Smooth muscle cell (in vitro differentiated cells): ENCODE results near the gene DNAJB4. TPM values are rescaled to one million over a fixed set of nuclear protein-coding genes. Genes with fewer than 3 reads are reported as not detected.
A peak's percentile ranks its signal among the peaks of the same experiment; 100 is the strongest.
"Not testable (repeated sequence)": the region's sequence is repeated elsewhere in the genome, so short reads cannot be mapped to it uniquely, and the experiment has no call there.

Experiments used
- DNase-seq: peaks from one replicate; lab custom pipeline; 2025; ENCODE audit not compliant: unreplicated experiment; lab: John Stamatoyannopoulos, UW
- H2AFZ ChIP-seq: fragments of 200-600 bp; sonication (generic); 2 replicates; pipeline ENCODE4 v1.6.0; 2016; ENCODE audit warnings: antibody characterized with exemption, low read depth, mild to moderate bottlenecking
- H3F3A ChIP-seq: fragments of 200-600 bp; sonication (generic); 2 replicates; pipeline ENCODE4 v1.6.0; 2017; ENCODE audit warnings: antibody characterized with exemption, low read depth
- H3K27ac ChIP-seq: fragments of 200-600 bp; sonication (generic); 2 replicates; pipeline ENCODE4 v1.5.1; 2016; ENCODE audit warnings: low read depth, mild to moderate bottlenecking
- H3K27me3 ChIP-seq: fragments of 200-600 bp; sonication (generic); 2 replicates; pipeline ENCODE4 v1.6.1; 2016; ENCODE audit warnings: low read depth, mild to moderate bottlenecking
- H3K36me3 ChIP-seq: fragments of 200-600 bp; sonication (generic); 2 replicates; pipeline ENCODE4 v1.5.1; 2016; ENCODE audit warnings: low read depth
- H3K4me1 ChIP-seq: fragments of 200-600 bp; sonication (generic); 2 replicates; pipeline ENCODE4 v1.5.1; 2016; ENCODE audit warnings: low read depth
- H3K4me2 ChIP-seq: fragments of 200-600 bp; sonication (generic); 2 replicates; pipeline ENCODE4 v1.6.0; 2016; ENCODE audit warnings: mild to moderate bottlenecking
- H3K4me3 ChIP-seq: fragments of 200-600 bp; sonication (generic); 2 replicates; pipeline ENCODE4 v1.5.1; 2016; ENCODE audit warnings: mild to moderate bottlenecking
- H3K79me2 ChIP-seq: fragments of 200-600 bp; sonication (generic); 2 replicates; pipeline ENCODE4 v1.6.0; 2016; ENCODE audit warnings: low read depth, mild to moderate bottlenecking
- H3K9ac ChIP-seq: fragments of 200-600 bp; sonication (generic); 2 replicates; pipeline ENCODE4 v1.6.0; 2016; ENCODE audit warnings: low read depth
- H3K9me3 ChIP-seq: fragments of 200-600 bp; sonication (generic); replicated peaks from 2 replicates; pipeline ENCODE4 v1.5.1; 2016; ENCODE audit warnings: low read depth
- H4K20me1 ChIP-seq: fragments of 200-600 bp; sonication (generic); 2 replicates; pipeline ENCODE4 v1.6.0; 2016; ENCODE audit warnings: low read depth
- WGBS: methylation state at CpG from one replicate; pipeline ENCODE4 v1.1.7; 2016; ENCODE audit warnings: low lambda C conversion rate; 5-methylcytosine and 5-hydroxymethylcytosine counted together
- polyA plus RNA-seq: library from polyadenylated mRNA; unstranded; fragments of >200 nt; fragmentation: Nextera tagmentation; extraction: Ambion mirVana; gene quantifications from 2 replicates; pipeline ENCODE4 v1.2.1, GENCODE V29; 2016
- total RNA-seq: library from RNA; depleted of rRNA; stranded (reverse); fragments of >200 nt; gene quantifications from 2 replicates; pipeline ENCODE4 v1.2.3, GENCODE V29; 2014
- TF ChIP-seq, protein P1 (sequence below): fragments of 200-600 bp; sonication (generic); IDR thresholded peaks from 2 replicates; pipeline ENCODE4 v1.5.1; 2017; ENCODE audit warnings: borderline replicate concordance, mild to moderate bottlenecking, antibody characterized with exemption; ENCODE audit not compliant: insufficient read depth, poor library complexity, severe bottlenecking

The DNAJB4 gene
- total and polyA plus RNA-seq, 2 experiments from 2014 or later: 43.4 to 48.9 TPM

DNA sequence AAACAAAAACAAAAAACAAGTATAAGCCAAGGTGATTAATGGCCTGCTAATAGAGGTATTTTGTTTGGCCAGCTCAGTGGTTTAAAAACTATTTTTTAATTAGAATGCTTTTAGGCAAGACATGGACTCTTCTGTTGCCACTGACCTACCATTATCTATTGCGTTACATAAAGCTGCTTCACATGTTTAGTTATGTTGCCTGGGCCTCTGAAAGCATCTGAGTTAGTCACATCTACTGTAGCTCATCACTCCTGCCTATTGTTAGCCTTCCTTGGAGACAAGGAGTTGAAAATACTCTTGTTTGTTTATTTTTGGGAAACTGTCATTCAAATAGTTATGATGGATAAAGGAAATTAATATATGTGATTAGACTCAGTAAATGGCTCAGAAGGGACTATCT is 14.3 kb downstream of the DNAJB4 start:
- no peak overlapping the region for H2AFZ ChIP-seq
- WGBS: 90% methylated on average over 1 of the region's 1 CpG
- no peak overlapping the region for H3K4me2 ChIP-seq
- no peak overlapping the region for H3K9ac ChIP-seq
- no peak overlapping the region for H3K4me3 ChIP-seq
- no peaks in the 10 kb centered on the region for H3F3A ChIP-seq
- no peaks in the 10 kb centered on the region for H3K9me3 ChIP-seq
- no peaks in the 10 kb centered on the region for H3K4me1 ChIP-seq
- peaks cover 24% of the 10 kb centered on the region for H4K20me1 ChIP-seq
- H3K36me3 ChIP-seq: peaks cover 11% of the 10 kb centered on the region
- peaks cover 6% of the 10 kb centered on the region for H3K79me2 ChIP-seq
- H3K27ac ChIP-seq: peak overlapping the region; percentile 21
- TF ChIP-seq, protein P1, sequence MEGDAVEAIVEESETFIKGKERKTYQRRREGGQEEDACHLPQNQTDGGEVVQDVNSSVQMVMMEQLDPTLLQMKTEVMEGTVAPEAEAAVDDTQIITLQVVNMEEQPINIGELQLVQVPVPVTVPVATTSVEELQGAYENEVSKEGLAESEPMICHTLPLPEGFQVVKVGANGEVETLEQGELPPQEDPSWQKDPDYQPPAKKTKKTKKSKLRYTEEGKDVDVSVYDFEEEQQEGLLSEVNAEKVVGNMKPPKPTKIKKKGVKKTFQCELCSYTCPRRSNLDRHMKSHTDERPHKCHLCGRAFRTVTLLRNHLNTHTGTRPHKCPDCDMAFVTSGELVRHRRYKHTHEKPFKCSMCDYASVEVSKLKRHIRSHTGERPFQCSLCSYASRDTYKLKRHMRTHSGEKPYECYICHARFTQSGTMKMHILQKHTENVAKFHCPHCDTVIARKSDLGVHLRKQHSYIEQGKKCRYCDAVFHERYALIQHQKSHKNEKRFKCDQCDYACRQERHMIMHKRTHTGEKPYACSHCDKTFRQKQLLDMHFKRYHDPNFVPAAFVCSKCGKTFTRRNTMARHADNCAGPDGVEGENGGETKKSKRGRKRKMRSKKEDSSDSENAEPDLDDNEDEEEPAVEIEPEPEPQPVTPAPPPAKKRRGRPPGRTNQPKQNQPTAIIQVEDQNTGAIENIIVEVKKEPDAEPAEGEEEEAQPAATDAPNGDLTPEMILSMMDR: no peak
- no peaks in the 10 kb centered on the region for H3K27me3 ChIP-seq
- DNase-seq: no peak

DNA sequence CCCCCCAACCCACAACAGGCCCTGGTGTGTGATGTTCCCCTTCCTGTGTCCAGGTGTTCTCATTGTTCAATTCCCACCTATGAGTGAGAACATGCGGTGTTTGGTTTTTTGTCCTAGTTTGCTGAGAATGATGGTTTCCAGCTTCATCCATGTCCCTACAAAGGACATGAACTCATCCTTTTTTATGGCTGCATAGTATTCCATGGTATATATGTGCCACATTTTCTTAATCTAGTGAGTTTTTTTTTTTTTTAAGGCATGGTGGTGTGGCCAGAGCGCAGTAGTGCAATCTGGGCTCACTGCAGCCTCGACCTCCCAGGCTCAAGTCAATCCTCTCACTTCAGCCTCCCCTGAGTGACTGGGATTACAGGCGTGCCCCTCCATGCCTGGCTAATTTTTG is 16.4 kb downstream of the DNAJB4 start:
- not testable (repeated sequence) for H3K79me2 ChIP-seq, H3K4me2 ChIP-seq, H3K9ac ChIP-seq, H3K36me3 ChIP-seq, H3K27me3 ChIP-seq, H3K4me3 ChIP-seq, H3K9me3 ChIP-seq, H3K27ac ChIP-seq, H2AFZ ChIP-seq, H3K4me1 ChIP-seq, H4K20me1 ChIP-seq, DNase-seq, H3F3A ChIP-seq
- WGBS: 98% methylated on average over 4 of the region's 4 CpGs

GRCh38 chr1:78029793-78030192 is 25.1 kb downstream of the DNAJB4 start:
- Histone ChIP-seq H3K4me3 (no peak overlapping the region), H3K36me3 (no peaks in the 10 kb centered on the region), H3K27ac (no peak overlapping the region), H3K4me1 (no peaks in the 10 kb centered on the region), H2AFZ (no peak overlapping the region), H3K79me2 (no peaks in the 10 kb centered on the region), H3K9ac (no peak overlapping the region), H4K20me1 (no peaks in the 10 kb centered on the region), H3K27me3 (no peaks in the 10 kb centered on the region), H3K4me2 (no peak overlapping the region), H3F3A (no peaks in the 10 kb centered on the region), H3K9me3 (no peaks in the 10 kb centered on the region)
- WGBS: 52% methylated on average over 4 of the region's 4 CpGs
- DNase-seq: no peak
- TF ChIP-seq, protein P1: no peak

- no peak overlapping the region for H3K27ac ChIP-seq
- H2AFZ ChIP-seq: no peak overlapping the region
- H3K9ac ChIP-seq: no peak overlapping the region
- no peaks in the 10 kb centered on the region for H4K20me1 ChIP-seq
- no peaks in the 10 kb centered on the region for H3K36me3 ChIP-seq
- DNase-seq: no peak
- H3K9me3 ChIP-seq: no peaks in the 10 kb centered on the region
- H3K4me2 ChIP-seq: no peak overlapping the region
- WGBS: 79% methylated on average over 4 of the region's 4 CpGs
- no peaks in the 10 kb centered on the region for H3F3A ChIP-seq
- no peaks in the 10 kb centered on the region for H3K79me2 ChIP-seq
- H3K27me3 ChIP-seq: no peaks in the 10 kb centered on the region
- no peak overlapping the region for H3K4me3 ChIP-seq
- no peaks in the 10 kb centered on the region for H3K4me1 ChIP-seq
- TF ChIP-seq, protein P1: no peak
These were observed 28.5 kb downstream of the DNAJB4 start for GRCh38 chr1:78032996-78033796.
